H9 (cell line): ENCODE measurements around the gene ERC2. TPM values are rescaled to one million over a fixed set of nuclear protein-coding genes. Genes with fewer than 3 reads are reported as not detected.

Experiments
- DNase-seq: peaks from one replicate; pipeline ENCODE4 v3.0.0-alpha.2; 2017
- H2AFZ ChIP-seq: one replicate; pipeline ENCODE4 v1.6.1; 2013; ENCODE audit warnings: mild to moderate bottlenecking, low read length, control low read depth, moderate library complexity
- H2AK5ac ChIP-seq: 2 replicates; pipeline ENCODE4 v1.6.1; 2013; ENCODE audit warnings: low read length, control low read depth, mixed read lengths; ENCODE audit not compliant: insufficient read length
- H2BK120ac ChIP-seq: one replicate; pipeline ENCODE4 v1.6.1; 2013; ENCODE audit warnings: low read depth, mild to moderate bottlenecking, low read length, control low read depth, inconsistent platforms; ENCODE audit not compliant: poor library complexity, severe bottlenecking
- H2BK12ac ChIP-seq: 2 replicates; pipeline ENCODE4 v1.6.1; 2013; ENCODE audit warnings: low read length, control low read depth, mixed read lengths, low read depth; ENCODE audit not compliant: insufficient read length
- H2BK15ac ChIP-seq: 2 replicates; pipeline ENCODE4 v1.6.1; 2013; ENCODE audit warnings: low read depth, low read length, control low read depth
- H2BK20ac ChIP-seq: one replicate; pipeline ENCODE4 v1.6.1; 2013; ENCODE audit warnings: low read depth, mild to moderate bottlenecking, low read length, control low read depth, inconsistent platforms; ENCODE audit not compliant: poor library complexity, severe bottlenecking
- H2BK5ac ChIP-seq: 2 replicates; pipeline ENCODE4 v1.6.1; 2013; ENCODE audit warnings: low read length, control low read depth, mixed read lengths; ENCODE audit not compliant: insufficient read length
- H3K14ac ChIP-seq: 2 replicates; pipeline ENCODE4 v1.6.1; 2013; ENCODE audit warnings: low read length, control low read depth; ENCODE audit not compliant: insufficient read depth
- H3K18ac ChIP-seq: 2 replicates; pipeline ENCODE4 v1.6.1; 2013; ENCODE audit warnings: low read depth, mild to moderate bottlenecking, mixed read lengths, low read length, control low read depth; ENCODE audit not compliant: insufficient read length
- H3K23ac ChIP-seq: 2 replicates; pipeline ENCODE4 v1.6.1; 2013; ENCODE audit warnings: low read length, control low read depth, mixed read lengths, low read depth; ENCODE audit not compliant: insufficient read length
- H3K23me2 ChIP-seq: 2 replicates; pipeline ENCODE4 v1.6.1; 2013; ENCODE audit warnings: low read depth, mild to moderate bottlenecking, mixed read lengths, low read length, control low read depth; ENCODE audit not compliant: insufficient read length, poor library complexity, severe bottlenecking
- H3K27ac ChIP-seq: 2 replicates; pipeline ENCODE4 v1.5.1; 2013; ENCODE audit warnings: low read length, control low read depth, mixed read lengths, low read depth; ENCODE audit not compliant: insufficient read length
- H3K27me3 ChIP-seq: 2 replicates; pipeline ENCODE4 v1.6.1; 2013; ENCODE audit warnings: low read length, control low read depth, inconsistent platforms; ENCODE audit not compliant: insufficient read depth
- H3K4ac ChIP-seq: 2 replicates; pipeline ENCODE4 v1.6.1; 2013; ENCODE audit warnings: low read depth, mild to moderate bottlenecking, control low read depth, inconsistent platforms, low read length, moderate library complexity
- H3K4me1 ChIP-seq: 2 replicates; pipeline ENCODE4 v1.6.1; 2013; ENCODE audit warnings: low read length, control low read depth, inconsistent platforms; ENCODE audit not compliant: insufficient read depth
- H3K4me2 ChIP-seq: 2 replicates; pipeline ENCODE4 v1.6.1; 2013; ENCODE audit warnings: low read length, control low read depth, mixed read lengths; ENCODE audit not compliant: insufficient read length, insufficient read depth
- H3K56ac ChIP-seq: 2 replicates; pipeline ENCODE4 v1.6.1; 2013; ENCODE audit warnings: low read depth, mild to moderate bottlenecking, mixed read lengths, low read length, control low read depth; ENCODE audit not compliant: insufficient read length
- H3K79me1 ChIP-seq: 2 replicates; pipeline ENCODE4 v1.6.1; 2013; ENCODE audit warnings: low read depth, mild to moderate bottlenecking, moderate library complexity, low read length, control low read depth, inconsistent platforms; ENCODE audit not compliant: insufficient read depth, poor library complexity, severe bottlenecking
- H3K79me2 ChIP-seq: 2 replicates; pipeline ENCODE4 v1.6.1; 2013; ENCODE audit warnings: low read length, control low read depth, inconsistent platforms; ENCODE audit not compliant: insufficient read depth
- H3K9ac ChIP-seq: 2 replicates; pipeline ENCODE4 v1.6.1; 2013; ENCODE audit warnings: low read length, control low read depth, mixed read lengths; ENCODE audit not compliant: insufficient read length; ENCODE audit errors: extremely low read depth
- H3K9me3 ChIP-seq: one replicate; pipeline ENCODE4 v1.6.1; 2013; ENCODE audit warnings: low read depth, low read length, inconsistent platforms; ENCODE audit not compliant: control insufficient read depth
- H3T11ph ChIP-seq: one replicate; pipeline ENCODE4 v1.6.1; 2013; ENCODE audit warnings: mild to moderate bottlenecking, low read length, control low read depth, inconsistent platforms
- H4K20me1 ChIP-seq: one replicate; pipeline ENCODE4 v1.6.1; 2013; ENCODE audit not compliant: control insufficient read depth, insufficient read length, insufficient read depth
- H4K5ac ChIP-seq: 2 replicates; pipeline ENCODE4 v1.6.1; 2013; ENCODE audit warnings: low read depth, mild to moderate bottlenecking, mixed read lengths, low read length, control low read depth; ENCODE audit not compliant: insufficient read length
- H4K8ac ChIP-seq: replicated peaks from 2 replicates; pipeline ENCODE4 v1.6.1; 2013; ENCODE audit warnings: low read length, control low read depth, mixed read lengths, low read depth; ENCODE audit not compliant: insufficient read length
- H4K91ac ChIP-seq: 2 replicates; pipeline ENCODE4 v1.6.1; 2013; ENCODE audit warnings: low read depth, mild to moderate bottlenecking, moderate library complexity, mixed read lengths, low read length, control low read depth; ENCODE audit not compliant: insufficient read length
- H3K27ac Mint-ChIP-seq, 3 experiments: 2 replicates in 2 of 3; 3 replicates in 1 of 3; pipeline ENCODE4 v1.8.0; 2020 to 2021; ENCODE audit warnings: mixed read lengths in 3 of 3, mild to moderate bottlenecking in 1 of 3, moderate library complexity in 1 of 3
- H3K27me3 Mint-ChIP-seq: 2 replicates; pipeline ENCODE4 v1.8.0; 2021; ENCODE audit warnings: low read depth, mild to moderate bottlenecking, moderate library complexity, mixed read lengths
- H3K36me3 Mint-ChIP-seq, 3 experiments: 2 replicates in 2 of 3; 3 replicates in 1 of 3; pipeline ENCODE4 v1.8.0; 2020 to 2021; ENCODE audit warnings: low read depth in 3 of 3, mixed read lengths in 3 of 3; ENCODE audit not compliant: insufficient read depth in 1 of 3
- H3K4me1 Mint-ChIP-seq, 2 experiments: 2 replicates each; pipeline ENCODE4 v1.8.0; 2020; ENCODE audit warnings: mixed read lengths in 2 of 2
- H3K4me3 Mint-ChIP-seq, 2 experiments: 2 replicates in 1 of 2; 3 replicates in 1 of 2; pipeline ENCODE4 v1.8.0; 2020 to 2021; ENCODE audit warnings: mild to moderate bottlenecking in 2 of 2, mixed read lengths in 2 of 2, moderate library complexity in 1 of 2
- H3K9me3 Mint-ChIP-seq, 2 experiments: 2 replicates in 1 of 2; 3 replicates in 1 of 2; pipeline ENCODE4 v1.8.0; 2020; ENCODE audit warnings: mild to moderate bottlenecking in 2 of 2, mixed read lengths in 2 of 2, moderate library complexity in 1 of 2
- WGBS: extraction: QIAGEN DNeasy Blood & Tissue Kit; methylation state at CpG from one replicate; pipeline ENCODE4 v1.1.7; 2013; ENCODE audit warnings: missing lambda C conversion rate, low lambda C conversion rate, mixed read lengths; ENCODE audit not compliant: insufficient read length; ENCODE audit errors: extremely low coverage; 5-methylcytosine and 5-hydroxymethylcytosine counted together
- total RNA-seq: library from RNA; stranded (reverse); gene quantifications from 2 replicates; pipeline ENCODE4 v1.2.1, GENCODE V29; 2021
- TF ChIP-seq, protein P1 (sequence below): fragments of 200-600 bp; sonication (generic); conservative IDR thresholded peaks from 3 replicates; pipeline ENCODE4 v1.8.0; 2021; ENCODE audit warnings: antibody characterized with exemption, mild to moderate bottlenecking

ERC2 gene
- total RNA-seq, 1 experiment from 2014 or later, result 15.4 TPM

GRCh38 chr3:55731741-55732140, 736.5 kb downstream of the ERC2 start:
- TF ChIP-seq, protein P1, sequence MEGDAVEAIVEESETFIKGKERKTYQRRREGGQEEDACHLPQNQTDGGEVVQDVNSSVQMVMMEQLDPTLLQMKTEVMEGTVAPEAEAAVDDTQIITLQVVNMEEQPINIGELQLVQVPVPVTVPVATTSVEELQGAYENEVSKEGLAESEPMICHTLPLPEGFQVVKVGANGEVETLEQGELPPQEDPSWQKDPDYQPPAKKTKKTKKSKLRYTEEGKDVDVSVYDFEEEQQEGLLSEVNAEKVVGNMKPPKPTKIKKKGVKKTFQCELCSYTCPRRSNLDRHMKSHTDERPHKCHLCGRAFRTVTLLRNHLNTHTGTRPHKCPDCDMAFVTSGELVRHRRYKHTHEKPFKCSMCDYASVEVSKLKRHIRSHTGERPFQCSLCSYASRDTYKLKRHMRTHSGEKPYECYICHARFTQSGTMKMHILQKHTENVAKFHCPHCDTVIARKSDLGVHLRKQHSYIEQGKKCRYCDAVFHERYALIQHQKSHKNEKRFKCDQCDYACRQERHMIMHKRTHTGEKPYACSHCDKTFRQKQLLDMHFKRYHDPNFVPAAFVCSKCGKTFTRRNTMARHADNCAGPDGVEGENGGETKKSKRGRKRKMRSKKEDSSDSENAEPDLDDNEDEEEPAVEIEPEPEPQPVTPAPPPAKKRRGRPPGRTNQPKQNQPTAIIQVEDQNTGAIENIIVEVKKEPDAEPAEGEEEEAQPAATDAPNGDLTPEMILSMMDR, result no peak
- Histone ChIP-seq H3K23me2 (no peaks in the 10 kb centered on the region), H2BK120ac (no peak overlapping the region), H3K4me1 (0 out of 2 replicates have a peak, but pooled peaks cover 2% of the 10 kb centered on the region), H3K79me2 (no peaks in the 10 kb centered on the region), H2BK20ac (no peak overlapping the region), H3K23ac (no peak overlapping the region), H3K79me1 (no peaks in the 10 kb centered on the region), H3K4me2 (no peak overlapping the region), H3K27ac (no peak overlapping the region), H2BK5ac (no peak overlapping the region), H2AFZ (no peak overlapping the region), H3K4ac (no peak overlapping the region), H3K9ac (no peak overlapping the region), H2BK12ac (no peak overlapping the region), H4K91ac (no peak overlapping the region), H3K56ac (no peak overlapping the region), H4K20me1 (no peaks in the 10 kb centered on the region), H3K9me3 (no peaks in the 10 kb centered on the region), H4K5ac (no peak overlapping the region), H4K8ac (no peak overlapping the region), H3K14ac (no peak overlapping the region), H2BK15ac (no peak overlapping the region), H3K18ac (no peak overlapping the region), H3T11ph (no peak overlapping the region), H3K27me3 (no peaks in the 10 kb centered on the region), H2AK5ac (no peak overlapping the region)
- H3K27ac Mint-ChIP-seq, result no peak overlapping the region
- no peak overlapping the region for H3K4me3 Mint-ChIP-seq
- peaks cover 7 to 8% of the 10 kb centered on the region in 2 experiments for H3K4me1 Mint-ChIP-seq
- H3K36me3 Mint-ChIP-seq, result no peaks in the 10 kb centered on the region
- WGBS, result no CpG with 5 or more reads among the region's 3 CpGs
- no peaks in the 10 kb centered on the region for H3K9me3 Mint-ChIP-seq
- DNase-seq, result no peak
- H3K27me3 Mint-ChIP-seq, result no peaks in the 10 kb centered on the region
